OCI-LY1 (cell line): ENCODE results near the gene GSTM2.

ENCODE experiments used
- EZH2 ChIP-seq: fragments of 200-600 bp; sonication (generic), shearing (Covaris generic); IDR thresholded peaks from 2 replicates; pipeline ENCODE4 v1.8.0; 2017; ENCODE audit warnings: borderline replicate concordance, mixed run types, mild to moderate bottlenecking, antibody characterized with exemption, low read length, moderate library complexity, mixed read lengths
- TF ChIP-seq, protein P1 (sequence below): fragments of 200-600 bp; sonication (generic), shearing (Covaris generic); IDR thresholded peaks from 2 replicates; pipeline ENCODE4 v1.5.1; 2017; ENCODE audit warnings: mild to moderate bottlenecking, antibody characterized with exemption, low read length, moderate library complexity, mixed read lengths

DNA sequence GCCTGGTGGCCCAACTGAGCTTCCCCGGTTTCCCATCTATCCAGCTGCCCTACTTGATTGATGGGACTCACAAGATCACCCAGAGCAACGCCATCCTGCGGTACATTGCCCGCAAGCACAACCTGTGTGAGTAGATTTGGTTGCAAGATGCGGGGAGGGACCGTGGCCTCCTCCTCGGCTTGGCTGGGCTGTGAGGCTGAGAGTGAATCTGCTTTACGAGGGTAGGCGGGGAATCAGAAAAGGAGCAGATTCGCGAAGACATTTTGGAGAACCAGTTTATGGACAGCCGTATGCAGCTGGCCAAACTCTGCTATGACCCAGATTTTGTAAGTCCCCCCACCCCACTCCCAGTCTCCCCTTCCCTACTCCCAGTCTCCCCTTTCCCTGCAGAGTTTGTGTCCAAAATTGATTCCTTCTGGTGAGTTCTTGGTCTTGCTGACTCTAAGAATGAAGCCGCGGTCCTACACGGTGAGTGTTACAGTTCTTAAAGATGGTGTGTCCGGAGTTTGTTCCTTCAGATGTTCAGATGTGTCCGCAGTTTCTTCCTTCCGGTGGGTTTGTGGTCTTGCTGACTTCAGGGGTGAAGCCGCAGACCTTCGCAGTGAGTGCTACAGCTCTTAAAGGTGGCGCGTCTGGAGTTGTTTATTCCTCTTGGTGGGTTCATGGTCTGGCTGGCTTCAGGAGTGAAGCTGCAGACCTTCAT, 1.5 kb downstream of the GSTM2 start:
- TF ChIP-seq, protein P1, sequence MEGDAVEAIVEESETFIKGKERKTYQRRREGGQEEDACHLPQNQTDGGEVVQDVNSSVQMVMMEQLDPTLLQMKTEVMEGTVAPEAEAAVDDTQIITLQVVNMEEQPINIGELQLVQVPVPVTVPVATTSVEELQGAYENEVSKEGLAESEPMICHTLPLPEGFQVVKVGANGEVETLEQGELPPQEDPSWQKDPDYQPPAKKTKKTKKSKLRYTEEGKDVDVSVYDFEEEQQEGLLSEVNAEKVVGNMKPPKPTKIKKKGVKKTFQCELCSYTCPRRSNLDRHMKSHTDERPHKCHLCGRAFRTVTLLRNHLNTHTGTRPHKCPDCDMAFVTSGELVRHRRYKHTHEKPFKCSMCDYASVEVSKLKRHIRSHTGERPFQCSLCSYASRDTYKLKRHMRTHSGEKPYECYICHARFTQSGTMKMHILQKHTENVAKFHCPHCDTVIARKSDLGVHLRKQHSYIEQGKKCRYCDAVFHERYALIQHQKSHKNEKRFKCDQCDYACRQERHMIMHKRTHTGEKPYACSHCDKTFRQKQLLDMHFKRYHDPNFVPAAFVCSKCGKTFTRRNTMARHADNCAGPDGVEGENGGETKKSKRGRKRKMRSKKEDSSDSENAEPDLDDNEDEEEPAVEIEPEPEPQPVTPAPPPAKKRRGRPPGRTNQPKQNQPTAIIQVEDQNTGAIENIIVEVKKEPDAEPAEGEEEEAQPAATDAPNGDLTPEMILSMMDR: no peak
- no peak for TF ChIP-seq EZH2
